Measurements from ENCODE around the gene BTBD16.

DNA sequence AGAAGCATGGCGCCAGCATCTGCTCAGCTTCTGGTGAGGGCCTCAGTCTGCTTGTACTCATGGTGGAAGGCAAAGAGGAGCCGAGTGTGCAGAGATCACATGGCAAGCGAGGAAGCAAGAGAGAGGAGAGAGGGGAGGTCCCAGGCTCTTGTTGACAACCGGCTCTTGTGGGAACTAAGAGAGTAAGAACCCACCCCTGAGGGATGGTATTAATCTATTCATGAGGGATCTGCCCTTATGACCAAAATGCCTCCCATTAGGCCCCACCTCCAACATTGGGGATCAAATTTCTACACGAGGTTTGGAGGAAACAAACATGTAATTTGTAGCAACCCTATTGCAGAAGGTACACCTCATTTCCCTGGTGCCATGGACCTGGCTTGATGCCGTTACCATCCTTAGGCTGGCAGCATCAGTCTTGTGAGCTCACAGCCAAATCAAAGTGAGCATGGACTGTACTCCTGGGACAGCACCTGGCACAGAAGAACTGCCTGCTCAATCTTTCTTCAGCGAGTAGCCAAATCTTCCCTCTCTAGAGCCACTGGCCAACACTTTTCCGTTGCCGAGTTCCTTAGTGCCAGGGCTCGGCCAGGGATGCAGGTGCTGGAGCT, 6.5 kb downstream of the BTBD16 start:
- TF ChIP-seq CTCF (IDR thresholded peaks at IDR 0.05) (no peak), POLR2A (IDR thresholded peaks at IDR 0.05) (no peak), POLR2AphosphoS5 (IDR thresholded peaks at IDR 0.05) (no peak)

Measured in breast epithelium (tissue), 3 donors.